HG03342 (cell line): ENCODE measurements around the gene MAPKAPK3.
"Not testable (repeated sequence)": the region's sequence is repeated elsewhere in the genome, so short reads cannot be mapped to it uniquely, and the experiment has no call there.

ENCODE experiments used
- ATAC-seq: cut with Tn5 transposase; IDR thresholded peaks from one replicate; pipeline ENCODE4 v1.9.1; 2021; ENCODE audit warnings: mild to moderate bottlenecking, moderate library complexity; ENCODE audit not compliant: unreplicated experiment

MAPKAPK3 gene

DNA sequence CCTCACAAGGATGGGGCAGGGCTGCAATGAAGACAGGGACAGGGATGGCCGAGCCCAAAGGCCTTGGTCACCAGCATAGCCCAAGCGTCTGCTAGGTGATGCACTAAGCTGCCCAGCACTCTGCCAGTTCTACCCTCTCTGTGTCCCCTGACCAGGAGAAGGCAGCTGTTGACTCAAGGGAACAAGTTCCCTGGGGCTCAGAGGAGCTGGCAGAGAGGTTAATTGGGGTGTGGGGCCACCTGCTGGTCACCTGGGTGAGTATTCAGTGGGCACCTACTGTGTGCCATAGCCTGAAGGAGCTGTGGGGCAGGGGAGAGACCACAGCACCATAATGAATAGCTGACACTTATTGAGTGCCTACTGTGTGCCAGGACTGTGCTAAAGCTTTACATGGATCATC is 35.8 kb downstream of the MAPKAPK3 start:
- no peak for ATAC-seq

DNA sequence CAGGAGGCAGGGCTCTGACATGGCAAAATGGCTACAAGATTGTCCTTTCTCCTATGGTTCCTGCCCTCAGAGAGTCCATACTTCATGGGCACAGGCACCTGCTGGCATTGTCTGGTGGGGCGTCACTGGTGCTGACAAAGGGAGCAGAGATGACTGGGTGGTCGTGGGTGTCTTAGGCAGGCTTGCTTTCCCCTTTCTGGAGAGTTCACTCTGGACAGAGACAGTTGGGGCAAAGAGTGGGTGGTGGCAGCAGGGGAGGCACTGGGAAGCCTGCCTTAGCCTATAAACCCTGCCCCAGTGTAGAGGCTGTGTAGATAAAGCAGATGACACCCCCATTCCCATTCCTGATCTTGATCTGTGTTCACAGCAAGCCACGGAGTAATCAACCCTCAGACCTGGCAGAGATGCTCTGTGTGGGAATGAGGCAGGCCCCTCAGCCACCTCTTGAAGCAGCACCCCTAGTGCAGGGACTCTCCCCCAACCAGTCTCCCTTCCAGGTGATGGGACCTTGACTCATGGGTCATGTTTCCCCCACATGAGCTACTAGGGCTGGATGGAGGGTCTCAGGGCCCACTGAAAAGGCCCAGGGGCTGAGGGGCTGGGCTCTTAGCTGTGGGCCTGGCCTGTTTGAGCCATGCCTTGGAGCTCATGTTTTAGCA is 37.1 kb downstream of the MAPKAPK3 start:
- no peak for ATAC-seq

DNA sequence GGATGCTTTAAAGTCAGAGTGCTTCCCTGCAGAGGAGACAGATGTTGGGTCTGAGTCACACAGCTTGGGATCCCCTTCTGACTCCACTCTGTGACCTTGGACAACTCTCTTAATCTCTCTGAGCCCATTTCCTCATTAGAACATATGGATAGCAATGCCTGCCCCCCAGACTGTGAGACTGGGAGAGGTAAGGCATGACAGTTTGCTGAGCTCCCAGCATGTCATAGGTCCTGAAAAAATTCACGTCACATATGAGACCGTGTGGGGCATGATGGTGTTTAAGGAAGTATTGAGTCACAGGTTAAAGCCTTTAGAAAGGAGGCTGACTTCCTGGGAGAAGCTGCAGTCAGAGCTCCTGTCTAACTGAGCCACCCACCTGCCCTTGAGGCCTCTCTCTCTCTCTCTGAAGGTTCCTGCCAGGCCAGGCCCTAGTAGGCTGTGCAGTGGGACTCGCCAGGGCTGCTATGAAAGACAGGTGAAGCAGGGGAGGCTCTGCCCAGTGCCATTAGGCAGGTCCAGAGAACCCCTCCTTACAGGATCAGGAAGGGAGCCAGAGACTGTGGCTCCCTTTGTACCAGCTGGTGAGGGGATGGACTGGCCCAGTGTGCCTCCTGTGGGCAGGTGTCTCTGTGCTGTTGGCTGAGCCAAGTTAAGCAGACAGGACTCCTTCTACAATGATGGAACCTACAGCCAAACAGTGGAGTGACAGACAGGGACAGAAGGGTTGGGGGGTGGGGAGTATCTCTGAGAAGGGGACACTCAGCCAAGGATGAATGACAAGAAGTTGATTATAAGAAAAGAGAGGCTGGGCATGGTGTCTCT is 38.3 kb downstream of the MAPKAPK3 start:
- ATAC-seq, result no peak

- ATAC-seq, result no peak
Observed at GRCh38 chr3:50656417-50657195, 39.7 kb downstream of the MAPKAPK3 start.

- no peak for ATAC-seq
Observed at GRCh38 chr3:50657407-50657806, 40.5 kb downstream of the MAPKAPK3 start.

DNA sequence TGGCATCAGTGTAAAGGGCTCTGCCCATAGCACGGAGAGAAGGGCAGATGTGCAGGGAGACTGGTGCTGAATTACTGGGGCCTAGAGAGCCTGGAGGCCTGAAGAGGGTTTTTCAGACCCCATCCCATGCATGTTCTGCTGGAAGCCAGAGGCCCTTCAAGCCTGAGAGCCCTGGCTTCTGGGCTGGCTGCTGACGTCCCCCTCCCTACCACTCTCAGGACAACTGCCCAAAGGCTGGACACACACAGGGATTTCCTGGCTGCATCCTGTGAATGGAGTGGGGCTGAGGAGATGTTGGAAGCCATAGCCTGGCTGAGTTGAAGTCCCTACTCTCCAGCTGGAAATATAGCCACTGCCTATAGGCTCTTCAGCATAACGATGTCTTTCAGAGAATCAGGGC is 40.9 kb downstream of the MAPKAPK3 start:
- no peak for ATAC-seq

DNA sequence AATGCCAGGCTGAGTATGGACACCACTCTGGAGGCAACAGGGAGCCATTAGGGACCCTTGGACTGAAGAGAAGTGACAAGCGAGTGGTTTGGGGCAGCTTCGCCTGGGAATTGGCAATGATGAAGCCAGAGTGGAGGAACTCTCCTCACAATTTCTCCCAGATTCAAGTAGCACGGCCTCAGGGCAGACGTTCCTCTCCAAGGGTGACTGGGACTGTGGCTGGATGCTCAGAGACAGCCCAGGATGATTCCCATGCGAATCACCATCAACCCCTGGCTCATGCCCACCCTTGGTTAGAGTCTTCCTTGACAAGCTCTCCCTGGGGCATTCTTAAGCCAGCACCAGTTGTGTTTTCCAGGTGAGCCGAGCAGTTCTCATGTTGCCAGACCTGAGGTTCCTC is 41.5 kb downstream of the MAPKAPK3 start:
- ATAC-seq, result no peak

DNA sequence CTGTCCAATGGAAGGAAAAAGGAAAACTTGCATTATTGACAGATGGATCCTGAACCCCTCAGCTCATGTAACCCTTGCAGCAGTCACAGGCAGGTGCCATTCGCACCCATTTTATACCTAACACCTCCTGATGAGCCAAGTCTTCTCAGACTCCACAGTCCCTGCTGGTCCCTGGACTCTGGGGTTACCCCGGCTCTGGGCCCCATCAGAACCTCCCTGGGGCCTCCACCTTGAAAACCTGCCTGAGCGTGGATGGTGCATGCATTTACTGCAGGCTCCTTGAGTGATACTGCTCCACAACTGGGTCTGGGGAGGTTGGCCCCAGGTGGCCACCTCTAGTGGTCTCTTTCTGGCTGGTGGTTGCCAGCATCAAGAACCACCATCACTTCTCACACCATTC is 41.9 kb downstream of the MAPKAPK3 start:
- no peak for ATAC-seq

- no peak for ATAC-seq
Observed at GRCh38 chr3:50660386-50660785, 43.4 kb downstream of the MAPKAPK3 start.

DNA sequence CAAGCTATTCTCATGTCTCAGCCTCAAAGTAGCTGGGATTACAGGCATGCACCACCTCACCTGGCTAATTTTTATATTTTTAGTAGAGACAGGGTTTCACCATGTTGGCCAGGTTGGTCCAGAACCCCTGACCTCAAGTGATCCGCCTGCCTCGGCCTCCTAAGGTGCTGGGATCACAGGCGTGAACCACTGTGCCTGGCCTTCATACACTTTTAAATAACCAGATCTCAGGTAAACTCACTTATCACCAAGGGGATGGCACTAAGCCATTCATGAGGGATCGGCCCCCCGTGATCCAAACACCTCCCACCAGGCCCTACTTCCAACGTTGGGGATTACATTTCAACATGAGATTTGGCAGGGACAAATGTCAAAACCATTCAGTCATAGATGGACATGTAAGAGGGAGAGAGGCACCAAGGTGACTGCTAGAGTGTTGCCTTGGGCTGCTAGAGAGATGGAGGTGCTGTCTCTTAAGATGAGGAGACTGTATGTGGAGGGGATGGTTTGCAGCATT is 44.4 kb downstream of the MAPKAPK3 start:
- ATAC-seq, result no peak

DNA sequence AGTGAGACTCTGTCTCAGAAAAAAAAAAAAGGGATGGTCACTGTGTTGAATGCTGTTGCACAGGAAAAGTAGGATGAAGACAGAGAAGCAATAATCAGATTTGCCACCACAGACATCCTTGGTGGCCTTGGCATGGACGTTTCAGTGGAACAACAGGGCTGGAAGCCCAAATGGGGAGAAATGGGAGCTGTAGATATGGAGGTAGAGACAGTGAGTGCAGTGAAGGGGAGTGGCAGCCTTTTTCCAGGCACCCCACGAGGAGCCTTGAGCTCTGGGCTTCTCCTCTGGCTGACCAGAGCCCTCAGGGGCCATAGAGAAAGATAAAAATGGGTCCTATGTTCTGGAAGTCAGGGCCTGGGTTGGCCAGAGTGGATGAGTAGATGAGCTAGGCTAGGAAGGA is 45.5 kb downstream of the MAPKAPK3 start:
- ATAC-seq, result no peak

GRCh38 chr3:50665081-50665840 is 48.3 kb downstream of the MAPKAPK3 start:
- ATAC-seq, result no peak

DNA sequence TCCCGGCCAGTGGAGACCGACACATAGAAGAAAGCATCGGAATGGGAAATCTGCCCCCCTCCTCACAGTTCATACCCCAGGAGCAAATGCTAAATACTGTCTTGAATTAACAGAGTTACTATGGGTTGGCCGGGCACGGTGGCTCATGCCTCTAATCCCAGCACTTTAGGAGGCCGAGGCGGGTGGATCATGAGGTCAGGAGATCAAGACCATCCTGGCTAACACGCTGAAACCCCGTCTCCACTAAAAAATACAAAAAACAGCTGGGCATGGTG is 48.8 kb downstream of the MAPKAPK3 start:
- not testable (repeated sequence) for ATAC-seq

- no peak for ATAC-seq
Observed at GRCh38 chr3:50666837-50667236, 49.9 kb downstream of the MAPKAPK3 start.

- no peak for ATAC-seq
Observed at GRCh38 chr3:50671331-50671730, 54.4 kb downstream of the MAPKAPK3 start.

GRCh38 chr3:50672656-50673055 is 55.7 kb downstream of the MAPKAPK3 start:
- no peak for ATAC-seq

GRCh38 chr3:50673931-50674330 is 57.0 kb downstream of the MAPKAPK3 start:
- ATAC-seq, result no peak

GRCh38 chr3:50674349-50675178 is 57.6 kb downstream of the MAPKAPK3 start, which contains the start of gene DOCK3:
Gene DOCK3, plus strand, starts transcription at chr3:50674927. Its CDS starts 337 bp downstream, at chr3:50675264.
- ATAC-seq, result no peak

GRCh38 chr3:50675179-50676030 is 58.5 kb downstream of the MAPKAPK3 start:
- ATAC-seq, result no peak
